ENCODE data around the gene ZNF771.

Gene ZNF771

GRCh38 chr16:30395155-30395991, 12.0 kb upstream of the ZNF771 start, which contains the start of gene ZNF48:
Gene ZNF48 (plus strand): TSS chr16:30395420. CDS start chr16:30395795, 375 bp downstream.
- H3K27ac ChIP-seq, result peak within 1 kb of the TSS; percentile 97
- TF ChIP-seq CTCF (IDR thresholded peaks at IDR 0.05) (peak; percentile 88), ZFX (IDR thresholded peaks at IDR 0.05; ENCODE audit: borderline replicate concordance) (no peak)

- H3K27ac ChIP-seq, result peak overlapping the region; percentile 97
- no peak for TF ChIP-seq CTCF (IDR thresholded peaks at IDR 0.05)
Observed at GRCh38 chr16:30395992-30396585, 11.3 kb upstream of the ZNF771 start.

GRCh38 chr16:30396627-30397026, 10.8 kb upstream of the ZNF771 start:
- H3K27ac ChIP-seq, result peak overlapping the region; percentile 97

- no peak for TF ChIP-seq ZFX (IDR thresholded peaks at IDR 0.05; ENCODE audit: borderline replicate concordance)
- TF ChIP-seq CTCF (IDR thresholded peaks at IDR 0.05), result no peak
- H3K27ac ChIP-seq, result peak overlapping the region; percentile 97
Observed at GRCh38 chr16:30397056-30397455, 10.3 kb upstream of the ZNF771 start.

- peak overlapping the region; percentile 97 for H3K27ac ChIP-seq
- TF ChIP-seq CTCF (IDR thresholded peaks at IDR 0.05), result no peak
- TF ChIP-seq ZFX (IDR thresholded peaks at IDR 0.05; ENCODE audit: borderline replicate concordance), result no peak
Observed at GRCh38 chr16:30397776-30398660, 9.4 kb upstream of the ZNF771 start.

GRCh38 chr16:30398661-30399434, 8.6 kb upstream of the ZNF771 start:
- H3K27ac ChIP-seq, result peak overlapping the region; percentile 91
- TF ChIP-seq CTCF (IDR thresholded peaks at IDR 0.05) (no peak), ZFX (IDR thresholded peaks at IDR 0.05; ENCODE audit: borderline replicate concordance) (no peak)
